Upper lobe of left lung (tissue), 6 donors: Measurements from ENCODE around the gene GALNT14. TPM values are rescaled to one million over a fixed set of nuclear protein-coding genes. Genes with fewer than 3 reads are reported as not detected.

Source experiments
- ATAC-seq, 2 donors: fragments of 200-7000 bp; cut with Tn5 transposase; one replicate each; pipeline ENCODE4 v1.9.1; 2022; ENCODE audit warnings: mild to moderate bottlenecking in 2 of 2, moderate library complexity in 2 of 2; ENCODE audit not compliant: low FRiP score in 2 of 2
- DNase-seq, 2 donors: peaks; one replicate each; pipeline ENCODE4 v3.0.0-alpha.2; 2019 to 2020
- H3K27ac ChIP-seq, 4 donors: fragments of 200-600 bp; sonication (generic); one replicate each; pipeline ENCODE4 v1.5.1; 2016 to 2019
- H3K27me3 ChIP-seq, 4 donors: fragments of 200-600 bp; sonication (generic); one replicate each; pipeline ENCODE4 v1.5.1; 2017 to 2019
- H3K36me3 ChIP-seq, 4 donors: fragments of 200-600 bp; sonication (generic); one replicate each; pipeline ENCODE4 v1.5.1; 2016 to 2019
- H3K4me1 ChIP-seq, 4 donors: fragments of 200-600 bp; sonication (generic); one replicate each; pipeline ENCODE4 v1.5.1; 2018 to 2019
- H3K4me3 ChIP-seq, 4 donors: fragments of 200-600 bp; sonication (generic); one replicate each; pipeline ENCODE4 v1.5.1; 2017 to 2019; ENCODE audit warnings: mild to moderate bottlenecking in 2 of 4, moderate library complexity in 1 of 4
- H3K9me3 ChIP-seq, 4 donors: fragments of 200-600 bp; sonication (generic); one replicate each; pipeline ENCODE4 v1.5.1; 2018 to 2019
- EP300 ChIP-seq, 4 donors: sonication (generic); formaldehyde crosslinking; IDR thresholded peaks; one replicate each; pipeline ENCODE4 v1.5.1; 2017; ENCODE audit warnings: antibody characterized with exemption in 4 of 4, control low read depth in 2 of 4
- POLR2A ChIP-seq, 4 donors: fragments of 450-650 bp; IDR thresholded peaks; one replicate each; pipeline ENCODE4 v1.5.1; 2016 to 2017; ENCODE audit warnings: antibody characterized with exemption in 4 of 4, mild to moderate bottlenecking in 2 of 4
- POLR2AphosphoS5 ChIP-seq, 2 donors: sonication (generic); formaldehyde crosslinking; IDR thresholded peaks; one replicate each; pipeline ENCODE4 v1.5.1; 2017; ENCODE audit warnings: antibody characterized with exemption in 2 of 2
- WGBS, 2 donors: methylation state at CpG; one replicate each; pipeline ENCODE4 v1.1.5; 2017 to 2018; 5-methylcytosine and 5-hydroxymethylcytosine counted together
- total RNA-seq, 6 donors: library from RNA; depleted of rRNA in 4 of 6; stranded (reverse); fragments of >200 nt in 4 of 6; gene quantifications; one replicate each; pipeline versions ENCODE4 v1.1.0 to v1.2.1, GENCODE V29; 2016 to 2021
- TF ChIP-seq, protein P1 (sequence below), 6 experiments: fragments of 450-650 bp in 4 of 6; fragments of 200-600 bp in 2 of 6; sonication (generic) in 2 of 6; IDR thresholded peaks; one replicate each; pipeline ENCODE4 v1.5.1; 2016 to 2019; ENCODE audit warnings: antibody characterized with exemption in 6 of 6
- donor health status: DM: no; HTN: no; CAD: no; lungs with moderate emphysema.
- donor health status: DM: no; HTN: yes; CAD: no; lungs with severe emphysema.

GALNT14 gene
- total RNA-seq, 6 donors from 2014 or later, result 0.98 to 2.6 (median 1.4) TPM; not detected in 1

DNA sequence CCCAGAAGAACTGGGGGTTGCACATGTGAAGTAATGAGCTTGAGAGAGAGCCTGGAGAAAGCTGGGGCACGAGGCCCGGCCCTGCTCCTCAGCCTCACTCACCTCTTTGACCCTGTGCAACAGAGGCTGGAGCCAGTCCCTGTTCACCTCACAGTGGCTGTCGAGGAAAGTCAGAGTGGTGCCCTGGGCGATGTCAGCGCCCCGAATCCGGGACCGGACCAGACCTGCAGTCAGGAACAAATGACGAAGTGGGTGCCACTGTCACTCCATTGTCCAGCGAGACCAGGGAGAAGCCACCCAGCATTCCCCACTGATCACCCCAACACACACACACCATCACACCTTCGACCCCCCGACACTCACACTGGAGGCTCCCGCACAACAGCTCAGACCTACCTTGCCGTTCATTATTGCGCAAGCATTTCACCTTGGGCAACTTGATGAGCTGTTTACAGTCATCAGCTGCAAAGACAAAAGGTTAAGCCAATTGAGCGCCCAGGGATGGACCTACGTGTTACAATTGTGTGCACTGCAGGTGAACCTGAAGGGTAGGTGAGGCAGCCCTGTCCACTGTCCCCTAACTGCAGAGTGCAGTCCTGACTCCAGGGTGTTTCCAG lies 182.6 kb downstream of the GALNT14 start:
- Histone ChIP-seq H3K9me3 (no peaks in the 10 kb centered on the region), H3K4me1 (no peaks in the 10 kb centered on the region), H3K36me3 (no peaks in the 10 kb centered on the region), H3K27me3 (no peaks in the 10 kb centered on the region), H3K27ac (no peak overlapping the region), H3K4me3 (no peak overlapping the region)
- TF ChIP-seq, protein P1, sequence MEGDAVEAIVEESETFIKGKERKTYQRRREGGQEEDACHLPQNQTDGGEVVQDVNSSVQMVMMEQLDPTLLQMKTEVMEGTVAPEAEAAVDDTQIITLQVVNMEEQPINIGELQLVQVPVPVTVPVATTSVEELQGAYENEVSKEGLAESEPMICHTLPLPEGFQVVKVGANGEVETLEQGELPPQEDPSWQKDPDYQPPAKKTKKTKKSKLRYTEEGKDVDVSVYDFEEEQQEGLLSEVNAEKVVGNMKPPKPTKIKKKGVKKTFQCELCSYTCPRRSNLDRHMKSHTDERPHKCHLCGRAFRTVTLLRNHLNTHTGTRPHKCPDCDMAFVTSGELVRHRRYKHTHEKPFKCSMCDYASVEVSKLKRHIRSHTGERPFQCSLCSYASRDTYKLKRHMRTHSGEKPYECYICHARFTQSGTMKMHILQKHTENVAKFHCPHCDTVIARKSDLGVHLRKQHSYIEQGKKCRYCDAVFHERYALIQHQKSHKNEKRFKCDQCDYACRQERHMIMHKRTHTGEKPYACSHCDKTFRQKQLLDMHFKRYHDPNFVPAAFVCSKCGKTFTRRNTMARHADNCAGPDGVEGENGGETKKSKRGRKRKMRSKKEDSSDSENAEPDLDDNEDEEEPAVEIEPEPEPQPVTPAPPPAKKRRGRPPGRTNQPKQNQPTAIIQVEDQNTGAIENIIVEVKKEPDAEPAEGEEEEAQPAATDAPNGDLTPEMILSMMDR (IDR thresholded peaks at IDR 0.05), result no peak
- TF ChIP-seq EP300 (IDR thresholded peaks at IDR 0.05) (no peak), POLR2A (IDR thresholded peaks at IDR 0.05) (no peak), POLR2AphosphoS5 (IDR thresholded peaks at IDR 0.05) (no peak)
- WGBS, 2 donors, result 94 to 96% methylated on average over 17 of the region's 17 CpGs
- ATAC-seq (no peak), DNase-seq (peak in 1 of 2 donors; percentile 48)

DNA sequence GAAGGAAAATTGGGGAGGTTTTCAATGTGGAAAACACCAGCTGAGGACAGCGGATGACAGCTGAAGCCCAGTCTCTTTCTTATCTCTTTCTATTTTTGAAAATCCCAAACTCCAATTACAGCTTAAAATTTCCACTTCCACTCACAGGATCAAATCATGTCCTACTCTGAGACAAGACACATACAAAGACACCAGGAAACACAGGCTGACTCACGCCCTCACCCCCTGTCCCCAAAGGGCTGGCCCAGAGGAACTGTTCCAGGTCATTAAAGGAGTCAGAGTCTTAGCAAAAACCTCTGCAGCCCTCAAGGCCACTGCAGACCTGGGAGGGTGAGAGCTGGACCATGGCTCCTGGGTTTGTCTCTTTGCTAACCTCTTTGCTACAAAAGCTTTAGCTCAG lies 187.9 kb downstream of the GALNT14 start:
- DNase-seq, result no peak
- Histone ChIP-seq H3K4me3 (no peak overlapping the region), H3K27me3 (no peaks in the 10 kb centered on the region), H3K36me3 (no peaks in the 10 kb centered on the region), H3K9me3 (no peaks in the 10 kb centered on the region), H3K4me1 (no peaks in the 10 kb centered on the region), H3K27ac (no peak overlapping the region)
- no peak for ATAC-seq
- WGBS, 2 donors, result 80 to 88% methylated on average over 2 of the region's 2 CpGs
- TF ChIP-seq EP300 (IDR thresholded peaks at IDR 0.05), result no peak
- no peak for TF ChIP-seq POLR2A (IDR thresholded peaks at IDR 0.05)
- no peak for TF ChIP-seq POLR2AphosphoS5 (IDR thresholded peaks at IDR 0.05)
- TF ChIP-seq, protein P1 (IDR thresholded peaks at IDR 0.05), result no peak

DNA sequence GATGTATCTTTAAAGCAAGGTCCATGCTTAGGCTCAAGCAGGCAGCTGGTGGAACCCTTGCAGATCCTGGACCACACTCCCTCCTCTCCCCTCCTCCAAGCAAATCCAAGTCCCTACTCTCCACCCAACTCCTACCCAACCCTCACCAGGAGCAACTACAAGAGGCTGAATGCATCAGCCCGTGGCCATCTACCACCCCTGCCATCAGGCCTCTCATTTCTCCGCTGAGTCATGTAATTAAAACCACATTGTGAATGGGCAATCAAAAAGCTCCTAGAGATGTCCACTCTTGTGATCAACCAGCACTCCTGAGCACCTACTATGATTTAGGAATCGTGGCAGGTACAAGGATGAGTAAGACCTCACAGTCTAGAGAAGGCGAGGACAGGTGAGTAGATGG lies 188.8 kb downstream of the GALNT14 start:
- 90 to 94% methylated on average over 4 of the region's 4 CpGs for WGBS, 2 donors
- DNase-seq, result no peak
- no peaks in the 10 kb centered on the region for H3K27me3 ChIP-seq

DNA sequence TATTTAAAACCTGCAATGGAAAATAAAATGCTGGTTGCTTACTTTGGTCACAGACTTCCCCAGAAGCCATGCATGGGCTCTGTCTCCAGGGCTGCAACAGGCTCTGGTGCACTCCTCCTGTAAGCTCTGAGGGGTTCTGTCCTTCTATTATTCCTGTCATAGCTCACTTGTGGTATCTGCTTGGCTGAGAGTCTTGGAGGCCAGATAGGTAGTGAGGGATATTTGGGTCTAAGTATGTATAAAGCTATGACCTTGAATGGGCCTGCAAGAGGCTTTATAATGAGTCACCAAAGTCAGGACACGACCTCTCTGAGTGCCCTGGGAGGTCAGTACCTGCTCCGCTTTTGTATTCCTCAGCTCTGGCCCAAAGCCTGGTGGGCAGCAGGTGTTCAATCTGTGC lies 189.4 kb downstream of the GALNT14 start:
- TF ChIP-seq POLR2A (IDR thresholded peaks at IDR 0.05) (no peak), POLR2AphosphoS5 (IDR thresholded peaks at IDR 0.05) (no peak), EP300 (IDR thresholded peaks at IDR 0.05) (no peak)
- TF ChIP-seq, protein P1 (IDR thresholded peaks at IDR 0.05), result no peak
- Histone ChIP-seq H3K4me3 (no peak overlapping the region), H3K4me1 (no peaks in the 10 kb centered on the region), H3K36me3 (no peaks in the 10 kb centered on the region), H3K27me3 (no peaks in the 10 kb centered on the region), H3K9me3 (no peaks in the 10 kb centered on the region), H3K27ac (no peak overlapping the region)
- DNase-seq, result no peak
- ATAC-seq, result no peak
- WGBS, 2 donors, result 88 to 93% methylated on average over 2 of the region's 2 CpGs

More for the DNA sequence above, 188.8 kb downstream of the GALNT14 start:
- H3K27ac ChIP-seq, result no peak overlapping the region
- ATAC-seq, result no peak
- no peaks in the 10 kb centered on the region for H3K36me3 ChIP-seq
- H3K9me3 ChIP-seq, result no peaks in the 10 kb centered on the region
- no peak for TF ChIP-seq EP300 (IDR thresholded peaks at IDR 0.05)
- no peak for TF ChIP-seq POLR2A (IDR thresholded peaks at IDR 0.05)
- TF ChIP-seq, protein P1 (IDR thresholded peaks at IDR 0.05), result no peak
- TF ChIP-seq POLR2AphosphoS5 (IDR thresholded peaks at IDR 0.05), result no peak
- H3K4me3 ChIP-seq, result no peak overlapping the region
- no peaks in the 10 kb centered on the region for H3K4me1 ChIP-seq

DNA sequence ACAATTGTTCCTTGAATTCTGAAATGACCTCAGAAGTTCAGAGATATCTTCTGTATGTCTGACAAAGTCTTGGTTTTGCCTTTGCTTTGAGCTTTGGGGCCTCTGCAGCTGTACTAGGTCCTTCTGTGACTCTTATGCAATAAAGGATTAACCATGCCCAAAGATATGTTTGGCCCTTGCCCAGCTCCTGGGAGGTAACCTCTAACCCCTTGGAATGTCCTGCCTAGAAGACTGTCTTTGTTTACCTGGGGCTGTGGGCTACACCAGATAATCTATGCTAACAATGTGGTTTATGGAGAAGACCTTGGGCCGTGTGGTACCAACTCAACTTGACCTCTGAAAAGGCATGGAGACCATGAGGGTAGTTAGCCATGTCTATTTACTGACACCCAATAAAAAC lies 190.1 kb downstream of the GALNT14 start:
- Histone ChIP-seq H3K27me3 (no peaks in the 10 kb centered on the region), H3K27ac (no peak overlapping the region), H3K4me3 (no peak overlapping the region), H3K36me3 (no peaks in the 10 kb centered on the region), H3K4me1 (no peaks in the 10 kb centered on the region), H3K9me3 (no peaks in the 10 kb centered on the region)
- no peak for ATAC-seq
- no peak for DNase-seq
- 70% methylated on average over 1 of the region's 1 CpG; no CpG with 5 or more reads in 1 of the 2 donors for WGBS, 2 donors
- TF ChIP-seq, protein P1 (IDR thresholded peaks at IDR 0.05), result no peak
- TF ChIP-seq POLR2AphosphoS5 (IDR thresholded peaks at IDR 0.05), result no peak
